Mesendoderm (in vitro differentiated cells): ENCODE data around the gene PDE1C.

Experiments used
- DNase-seq: peaks from one replicate; pipeline ENCODE4 v3.0.0; 2013
- H2AK5ac ChIP-seq: 2 replicates; pipeline ENCODE4 v1.6.1; 2013; ENCODE audit warnings: low read length, inconsistent platforms
- H2BK120ac ChIP-seq: 2 replicates; pipeline ENCODE4 v1.6.1; 2013; ENCODE audit warnings: low read depth, mild to moderate bottlenecking, low read length, moderate library complexity, mixed read lengths
- H2BK15ac ChIP-seq: replicated peaks from 2 replicates; pipeline ENCODE4 v1.6.1; 2013; ENCODE audit warnings: low read depth, mild to moderate bottlenecking, moderate library complexity
- H2BK5ac ChIP-seq: 2 replicates; pipeline ENCODE4 v1.6.1; 2013; ENCODE audit warnings: low read length, inconsistent platforms
- H3K18ac ChIP-seq: 2 replicates; pipeline ENCODE4 v1.6.1; 2013; ENCODE audit warnings: mild to moderate bottlenecking, low read length, mixed read lengths
- H3K23ac ChIP-seq: one replicate; pipeline ENCODE4 v1.6.1; 2013; ENCODE audit warnings: low read length
- H3K27ac ChIP-seq: 2 replicates; pipeline ENCODE4 v1.5.1; 2013; ENCODE audit warnings: low read depth, mild to moderate bottlenecking, inconsistent platforms, low read length, moderate library complexity
- H3K27me3 ChIP-seq: 2 replicates; pipeline ENCODE4 v1.6.1; 2013; ENCODE audit warnings: low read length, control low read depth, mild to moderate bottlenecking, inconsistent platforms; ENCODE audit not compliant: insufficient read depth, poor library complexity
- H3K36me3 ChIP-seq: 2 replicates; pipeline ENCODE4 v1.6.1; 2013; ENCODE audit warnings: low read length, inconsistent platforms; ENCODE audit not compliant: control insufficient read depth, insufficient read depth
- H3K4ac ChIP-seq: one replicate; pipeline ENCODE4 v1.6.1; 2013; ENCODE audit warnings: low read depth, mild to moderate bottlenecking, low read length, moderate library complexity
- H3K4me1 ChIP-seq: 2 replicates; pipeline ENCODE4 v1.6.1; 2013; ENCODE audit warnings: low read depth, low read length, inconsistent platforms; ENCODE audit not compliant: control insufficient read depth
- H3K4me2 ChIP-seq: 2 replicates; pipeline ENCODE4 v1.6.1; 2013; ENCODE audit warnings: low read length
- H3K4me3 ChIP-seq: 2 replicates; pipeline ENCODE4 v1.5.1; 2013; ENCODE audit warnings: mild to moderate bottlenecking, low read length
- H3K56ac ChIP-seq: one replicate; pipeline ENCODE4 v1.6.1; 2013; ENCODE audit warnings: low read length
- H3K79me1 ChIP-seq: 2 replicates; pipeline ENCODE4 v1.6.1; 2013; ENCODE audit warnings: low read length, inconsistent platforms
- H3K79me2 ChIP-seq: 2 replicates; pipeline ENCODE4 v1.6.1; 2013; ENCODE audit warnings: mild to moderate bottlenecking, low read length; ENCODE audit not compliant: control insufficient read depth, insufficient read depth
- H3K9ac ChIP-seq: 2 replicates; pipeline ENCODE4 v1.6.1; 2013; ENCODE audit warnings: low read length, inconsistent platforms
- H4K5ac ChIP-seq: one replicate; pipeline ENCODE4 v1.6.1; 2013; ENCODE audit warnings: low read length
- H4K8ac ChIP-seq: one replicate; pipeline ENCODE4 v1.6.1; 2013; ENCODE audit warnings: low read depth, mild to moderate bottlenecking, control low read depth, low read length, moderate library complexity
- WGBS: extraction: QIAGEN DNeasy Blood & Tissue Kit; methylation state at CpG from one replicate; pipeline ENCODE4 v1.1.7; 2013; ENCODE audit warnings: low lambda C conversion rate, missing lambda C conversion rate; ENCODE audit not compliant: insufficient coverage; ENCODE audit errors: extremely low coverage; 5-methylcytosine and 5-hydroxymethylcytosine counted together

Gene PDE1C

GRCh38 chr7:31948029-31948428 lies 122.2 kb downstream of the PDE1C start:
- DNase-seq = no peak
- Histone ChIP-seq H3K9ac (no peak overlapping the region), H2BK5ac (no peak overlapping the region), H3K56ac (no peak overlapping the region), H2BK120ac (no peak overlapping the region), H3K4me3 (no peak overlapping the region), H3K79me1 (no peaks in the 10 kb centered on the region), H3K36me3 (no peaks in the 10 kb centered on the region), H2BK15ac (no peak overlapping the region), H4K8ac (no peak overlapping the region), H3K18ac (no peak overlapping the region), H3K4me2 (no peak overlapping the region), H3K27me3 (no peaks in the 10 kb centered on the region), H4K5ac (no peak overlapping the region), H3K4ac (no peak overlapping the region), H3K4me1 (no peaks in the 10 kb centered on the region), H3K23ac (no peak overlapping the region), H3K27ac (no peak overlapping the region), H3K79me2 (no peaks in the 10 kb centered on the region), H2AK5ac (no peak overlapping the region)
- no CpG with 5 or more reads among the region's 1 CpG for whole genome bisulfite sequencing

DNA sequence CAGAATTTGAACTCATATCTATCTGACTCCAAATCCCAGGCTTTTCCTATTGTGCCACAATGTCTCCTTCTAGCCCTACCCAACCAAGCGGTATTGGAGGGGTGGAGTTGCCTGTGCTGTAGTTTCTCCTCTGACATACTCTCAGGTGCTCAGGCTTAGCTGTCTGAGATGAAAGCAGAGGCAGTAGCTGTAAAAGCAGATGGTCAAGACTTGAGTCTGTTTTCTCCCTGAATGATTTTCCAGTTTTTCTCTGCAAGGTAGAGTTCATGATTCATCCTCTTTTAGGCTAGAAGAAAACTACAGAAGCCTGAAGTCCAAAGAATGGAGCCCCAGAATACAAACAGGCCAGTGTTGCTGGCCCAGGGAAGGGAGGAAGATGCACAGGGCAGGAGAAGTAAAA lies 130.0 kb downstream of the PDE1C start:
- H3K4me1 ChIP-seq = no peaks in the 10 kb centered on the region
- H3K79me1 ChIP-seq = no peaks in the 10 kb centered on the region
- H2BK5ac ChIP-seq = no peak overlapping the region
- H3K36me3 ChIP-seq = no peaks in the 10 kb centered on the region
- no peak overlapping the region for H2BK15ac ChIP-seq
- no peaks in the 10 kb centered on the region for H3K79me2 ChIP-seq
- H3K27ac ChIP-seq = no peak overlapping the region
- no peak for DNase-seq
- no peak overlapping the region for H4K5ac ChIP-seq
- H2BK120ac ChIP-seq = no peak overlapping the region
- H3K4me2 ChIP-seq = no peak overlapping the region
- no peaks in the 10 kb centered on the region for H3K27me3 ChIP-seq
- no CpG with 5 or more reads among the region's 1 CpG for WGBS
- no peak overlapping the region for H4K8ac ChIP-seq
- H3K23ac ChIP-seq = no peak overlapping the region
- no peak overlapping the region for H3K18ac ChIP-seq
- H2AK5ac ChIP-seq = no peak overlapping the region
- no peak overlapping the region for H3K56ac ChIP-seq
- no peak overlapping the region for H3K9ac ChIP-seq
- H3K4me3 ChIP-seq = no peak overlapping the region
- no peak overlapping the region for H3K4ac ChIP-seq

DNA sequence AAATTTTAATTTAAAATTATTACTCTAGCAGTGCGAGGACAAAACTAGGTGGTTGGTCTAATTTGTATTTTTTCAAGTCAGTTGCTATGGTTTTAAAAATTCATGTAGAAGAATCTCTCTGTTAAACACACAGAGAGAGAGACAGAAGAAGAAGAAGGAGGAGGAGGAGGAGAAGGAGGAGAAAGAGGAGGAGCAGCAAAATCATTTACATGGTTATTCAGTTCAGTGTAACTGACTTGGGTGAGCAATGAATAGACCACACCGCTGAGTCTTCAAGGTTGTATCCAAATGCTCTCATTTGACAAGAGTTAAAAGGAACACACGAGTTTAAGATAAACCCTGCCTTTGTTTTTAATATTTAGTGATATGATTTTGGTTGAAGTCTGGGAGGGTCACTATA lies 131.1 kb downstream of the PDE1C start:
- H3K56ac ChIP-seq = no peak overlapping the region
- H2BK15ac ChIP-seq = no peak overlapping the region
- no peaks in the 10 kb centered on the region for H3K27me3 ChIP-seq
- no peak overlapping the region for H3K27ac ChIP-seq
- H3K79me2 ChIP-seq = no peaks in the 10 kb centered on the region
- no peak overlapping the region for H3K23ac ChIP-seq
- no peak overlapping the region for H2AK5ac ChIP-seq
- no peak overlapping the region for H3K4me2 ChIP-seq
- H3K36me3 ChIP-seq = no peaks in the 10 kb centered on the region
- H3K4me1 ChIP-seq = no peaks in the 10 kb centered on the region
- no peak overlapping the region for H4K5ac ChIP-seq
- no peak overlapping the region for H3K4me3 ChIP-seq
- H3K4ac ChIP-seq = no peak overlapping the region
- H4K8ac ChIP-seq = no peak overlapping the region
- no peak overlapping the region for H2BK120ac ChIP-seq
- DNase-seq = no peak
- H2BK5ac ChIP-seq = no peak overlapping the region
- WGBS = no CpG with 5 or more reads among the region's 3 CpGs
- H3K9ac ChIP-seq = no peak overlapping the region
- no peak overlapping the region for H3K18ac ChIP-seq
- H3K79me1 ChIP-seq = no peaks in the 10 kb centered on the region

DNA sequence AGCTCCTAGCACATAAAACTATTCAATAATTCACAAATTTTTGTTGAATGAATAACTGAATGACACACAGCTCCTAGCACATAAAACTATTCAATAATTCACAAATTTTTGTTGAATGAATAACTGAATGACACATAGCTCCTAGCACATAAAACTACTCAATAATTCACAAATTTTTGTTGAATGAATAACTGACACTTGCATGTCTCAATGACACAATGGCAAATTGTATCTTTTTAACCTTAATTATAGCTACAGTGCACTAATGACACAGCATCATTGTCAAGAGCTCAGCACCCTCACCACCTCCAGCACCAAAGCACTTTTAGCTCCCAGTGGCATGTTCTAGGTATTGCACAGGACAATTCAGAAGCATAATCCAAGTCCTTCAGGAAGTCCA lies 131.6 kb downstream of the PDE1C start:
- no peaks in the 10 kb centered on the region for H3K4me1 ChIP-seq
- H3K4me2 ChIP-seq = no peak overlapping the region
- DNase-seq = no peak
- no peak overlapping the region for H3K18ac ChIP-seq
- H3K4me3 ChIP-seq = no peak overlapping the region
- H2BK5ac ChIP-seq = no peak overlapping the region
- no peak overlapping the region for H3K4ac ChIP-seq
- H4K5ac ChIP-seq = no peak overlapping the region
- H3K27ac ChIP-seq = no peak overlapping the region
- H2BK15ac ChIP-seq = no peak overlapping the region
- no peak overlapping the region for H4K8ac ChIP-seq
- H3K56ac ChIP-seq = no peak overlapping the region
- H3K9ac ChIP-seq = no peak overlapping the region
- H3K27me3 ChIP-seq = no peaks in the 10 kb centered on the region
- H3K79me2 ChIP-seq = no peaks in the 10 kb centered on the region
- no peak overlapping the region for H3K23ac ChIP-seq
- H3K36me3 ChIP-seq = no peaks in the 10 kb centered on the region
- no peaks in the 10 kb centered on the region for H3K79me1 ChIP-seq
- no peak overlapping the region for H2BK120ac ChIP-seq
- H2AK5ac ChIP-seq = no peak overlapping the region

- no peak overlapping the region for H3K4ac ChIP-seq
- H3K9ac ChIP-seq = no peak overlapping the region
- H2BK15ac ChIP-seq = no peak overlapping the region
- H2AK5ac ChIP-seq = no peak overlapping the region
- H3K4me1 ChIP-seq = no peaks in the 10 kb centered on the region
- H3K79me1 ChIP-seq = no peaks in the 10 kb centered on the region
- no peak overlapping the region for H2BK120ac ChIP-seq
- no peak overlapping the region for H3K4me2 ChIP-seq
- H3K18ac ChIP-seq = no peak overlapping the region
- H3K36me3 ChIP-seq = no peaks in the 10 kb centered on the region
- H3K23ac ChIP-seq = no peak overlapping the region
- H4K5ac ChIP-seq = no peak overlapping the region
- H3K27ac ChIP-seq = no peak overlapping the region
- no peak for DNase-seq
- no peaks in the 10 kb centered on the region for H3K27me3 ChIP-seq
- H3K79me2 ChIP-seq = no peaks in the 10 kb centered on the region
- no peak overlapping the region for H3K56ac ChIP-seq
- no peak overlapping the region for H2BK5ac ChIP-seq
- H3K4me3 ChIP-seq = no peak overlapping the region
- H4K8ac ChIP-seq = no peak overlapping the region
Observed at GRCh38 chr7:31937982-31938381, 132.2 kb downstream of the PDE1C start.

DNA sequence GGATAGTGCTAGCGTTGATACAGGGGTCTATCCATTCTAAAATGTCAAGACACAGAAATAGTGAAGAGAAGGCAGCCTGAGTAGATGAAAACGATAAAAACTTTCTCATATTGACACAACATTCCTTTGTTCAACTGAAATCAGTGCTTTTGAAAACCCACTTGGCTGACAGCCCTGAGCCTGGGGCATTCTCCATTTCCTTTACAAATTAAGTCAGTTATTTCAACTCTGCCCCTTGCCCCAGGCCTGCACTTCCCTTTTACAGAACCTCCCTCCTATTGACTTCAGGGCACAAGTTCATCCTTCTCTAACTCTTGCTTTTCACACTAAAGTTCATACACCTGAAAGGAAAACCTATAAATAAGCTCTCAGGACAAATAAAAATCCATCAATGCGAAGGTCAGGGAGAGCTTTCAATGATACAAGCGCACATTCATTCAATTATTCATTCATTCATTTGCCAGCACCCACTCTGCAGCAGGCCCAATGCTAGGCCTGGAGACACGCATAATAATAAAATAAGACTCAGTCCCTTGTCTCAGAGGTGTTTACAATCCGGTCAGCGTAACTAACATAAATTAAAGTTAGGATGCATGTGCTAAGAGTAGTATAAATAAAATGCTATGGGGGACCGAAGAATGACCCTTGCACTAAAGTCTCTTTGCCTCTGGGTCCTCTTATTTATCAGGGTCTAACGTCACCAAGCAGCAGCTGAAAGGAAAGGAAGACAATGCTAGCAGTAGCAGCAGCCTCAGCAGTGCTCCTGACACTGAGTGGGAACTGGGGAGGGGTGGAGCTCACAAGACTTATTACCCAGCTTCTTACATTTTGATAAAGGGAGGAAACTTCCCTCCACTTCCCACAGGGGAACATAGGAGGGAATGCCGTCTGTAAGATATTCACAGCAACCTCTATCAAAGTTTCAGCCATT lies 134.8 kb downstream of the PDE1C start:
- Histone ChIP-seq H3K79me2 (no peaks in the 10 kb centered on the region), H3K4ac (no peak overlapping the region), H2BK15ac (no peak overlapping the region), H3K27me3 (no peaks in the 10 kb centered on the region), H3K27ac (no peak overlapping the region), H2BK120ac (no peak overlapping the region), H2BK5ac (no peak overlapping the region), H3K56ac (no peak overlapping the region), H3K9ac (no peak overlapping the region), H3K4me3 (no peak overlapping the region), H3K79me1 (no peaks in the 10 kb centered on the region), H3K4me1 (no peaks in the 10 kb centered on the region), H3K18ac (no peak overlapping the region), H3K23ac (no peak overlapping the region), H4K8ac (no peak overlapping the region), H4K5ac (no peak overlapping the region), H2AK5ac (no peak overlapping the region), H3K4me2 (no peak overlapping the region), H3K36me3 (no peaks in the 10 kb centered on the region)
- no CpG with 5 or more reads among the region's 10 CpGs for whole genome bisulfite sequencing
- DNase-seq = peak; percentile 33
